ENCODE results near the gene YIF1B. TPM values are rescaled to one million over a fixed set of nuclear protein-coding genes. Genes with fewer than 3 reads are reported as not detected.

The YIF1B gene
- total RNA-seq, 1 experiment from 2014 or later, result 73.2 TPM

DNA sequence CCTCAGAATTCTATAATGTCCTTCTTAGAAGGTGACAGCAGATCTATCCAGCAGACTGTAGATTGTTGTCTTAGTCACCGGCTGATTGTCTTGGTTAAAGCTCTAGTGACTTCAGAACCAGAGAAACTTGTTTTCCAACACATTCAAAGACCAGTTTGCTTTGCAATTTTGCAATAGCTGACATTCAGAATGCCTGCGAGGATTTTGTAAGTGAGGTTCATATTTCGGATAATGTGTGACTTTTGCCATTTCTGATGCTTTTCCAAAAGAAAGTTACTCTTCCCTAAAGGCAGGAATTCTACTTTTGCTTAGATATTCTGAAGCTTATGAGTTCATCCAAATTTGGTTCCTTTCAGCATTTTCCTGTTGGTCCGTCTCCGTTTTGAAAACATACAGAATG, 38.2 kb downstream of the YIF1B start:
- peaks cover 12% of the 10 kb centered on the region for H3K79me1 ChIP-seq (ENCODE audit: insufficient read depth, low read depth, low read length, poor library complexity, severe bottlenecking)
- no peak overlapping the region for H3K4ac ChIP-seq (ENCODE audit: low read depth, low read length)
- H3K27me3 ChIP-seq (ENCODE audit: insufficient read depth, low read length), result no peaks in the 10 kb centered on the region
- no peak overlapping the region for H2BK20ac ChIP-seq (ENCODE audit: low read depth, low read length, poor library complexity, severe bottlenecking)
- H3K27ac Mint-ChIP-seq, result 0 out of 7 replicates have a peak overlapping the region, but pooled peaks of 1 of the 3 experiments have one; percentile 85
- no peak overlapping the region for H3K4me2 ChIP-seq (ENCODE audit: insufficient read depth, insufficient read length, low read length)
- no peak overlapping the region for H4K91ac ChIP-seq (ENCODE audit: insufficient read length, low read depth, low read length)
- H3K27me3 Mint-ChIP-seq (ENCODE audit: low read depth), result no peaks in the 10 kb centered on the region
- no peak overlapping the region for H4K5ac ChIP-seq (ENCODE audit: insufficient read length, low read depth, low read length)
- H2BK5ac ChIP-seq (ENCODE audit: insufficient read length, low read length), result no peak overlapping the region
- no peaks in the 10 kb centered on the region for H3K4me1 ChIP-seq (ENCODE audit: insufficient read depth, low read length)
- no peaks in the 10 kb centered on the region for H3K9me3 Mint-ChIP-seq
- DNase-seq, result no peak
- TF ChIP-seq, protein P1, sequence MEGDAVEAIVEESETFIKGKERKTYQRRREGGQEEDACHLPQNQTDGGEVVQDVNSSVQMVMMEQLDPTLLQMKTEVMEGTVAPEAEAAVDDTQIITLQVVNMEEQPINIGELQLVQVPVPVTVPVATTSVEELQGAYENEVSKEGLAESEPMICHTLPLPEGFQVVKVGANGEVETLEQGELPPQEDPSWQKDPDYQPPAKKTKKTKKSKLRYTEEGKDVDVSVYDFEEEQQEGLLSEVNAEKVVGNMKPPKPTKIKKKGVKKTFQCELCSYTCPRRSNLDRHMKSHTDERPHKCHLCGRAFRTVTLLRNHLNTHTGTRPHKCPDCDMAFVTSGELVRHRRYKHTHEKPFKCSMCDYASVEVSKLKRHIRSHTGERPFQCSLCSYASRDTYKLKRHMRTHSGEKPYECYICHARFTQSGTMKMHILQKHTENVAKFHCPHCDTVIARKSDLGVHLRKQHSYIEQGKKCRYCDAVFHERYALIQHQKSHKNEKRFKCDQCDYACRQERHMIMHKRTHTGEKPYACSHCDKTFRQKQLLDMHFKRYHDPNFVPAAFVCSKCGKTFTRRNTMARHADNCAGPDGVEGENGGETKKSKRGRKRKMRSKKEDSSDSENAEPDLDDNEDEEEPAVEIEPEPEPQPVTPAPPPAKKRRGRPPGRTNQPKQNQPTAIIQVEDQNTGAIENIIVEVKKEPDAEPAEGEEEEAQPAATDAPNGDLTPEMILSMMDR (conservative IDR thresholded peaks at IDR 0.05), result no peak
- H2AK5ac ChIP-seq (ENCODE audit: insufficient read length, low read length), result no peak overlapping the region
- no peaks in the 10 kb centered on the region for H3K23me2 ChIP-seq (ENCODE audit: insufficient read length, low read depth, low read length, poor library complexity, severe bottlenecking)
- H3K9me3 ChIP-seq (ENCODE audit: control insufficient read depth, low read depth, low read length), result no peaks in the 10 kb centered on the region
- no peak overlapping the region for H4K8ac ChIP-seq (replicated peaks; ENCODE audit: insufficient read length, low read depth, low read length)
- H2AFZ ChIP-seq (ENCODE audit: low read length), result no peak overlapping the region
- peaks cover 3 to 28% (median 26%) of the 10 kb centered on the region in 3 experiments; a peak in 6 of 7 replicates for H3K36me3 Mint-ChIP-seq (ENCODE audit: insufficient read depth in 1 of 3, low read depth in 3 of 3)
- no peak overlapping the region for H2BK15ac ChIP-seq (ENCODE audit: low read depth, low read length)
- H4K20me1 ChIP-seq (ENCODE audit: control insufficient read depth, insufficient read depth, insufficient read length), result no peaks in the 10 kb centered on the region
- no peak overlapping the region for H3K23ac ChIP-seq (ENCODE audit: insufficient read length, low read depth, low read length)
- H2BK12ac ChIP-seq (ENCODE audit: insufficient read length, low read depth, low read length), result no peak overlapping the region
- H3K79me2 ChIP-seq (ENCODE audit: insufficient read depth, low read length), result peaks cover 22% of the 10 kb centered on the region
- H3K4me3 Mint-ChIP-seq, result no peak overlapping the region
- no peak overlapping the region for H2BK120ac ChIP-seq (ENCODE audit: low read depth, low read length, poor library complexity, severe bottlenecking)
- H3K9ac ChIP-seq (ENCODE audit: extremely low read depth, insufficient read length, low read length), result no peak overlapping the region
- H3K56ac ChIP-seq (ENCODE audit: insufficient read length, low read depth, low read length), result no peak overlapping the region
- H3K4me1 Mint-ChIP-seq, result peaks cover 6 to 11% of the 10 kb centered on the region in 2 experiments; a peak in 2 of 4 replicates
- no peak overlapping the region for H3T11ph ChIP-seq (ENCODE audit: low read length)
- no peak overlapping the region for H3K14ac ChIP-seq (ENCODE audit: insufficient read depth, low read length)
- no peak overlapping the region for H3K18ac ChIP-seq (ENCODE audit: insufficient read length, low read depth, low read length)
- no CpG with 5 or more reads among the region's 5 CpGs for WGBS (ENCODE audit: extremely low coverage, insufficient read length, low lambda C conversion rate)
- no peak overlapping the region for H3K27ac ChIP-seq (ENCODE audit: insufficient read length, low read depth, low read length)
